ENCODE data around the gene GPR119.

GRCh38 chrX:130418066-130418465 lies 32.6 kb upstream of the GPR119 start:
- no peak for TF ChIP-seq POLR2AphosphoS5 (IDR thresholded peaks at IDR 0.05)
- no peak for TF ChIP-seq POLR2A (IDR thresholded peaks at IDR 0.05)
